Measurements from ENCODE around the gene RAB20. TPM values are rescaled to one million over a fixed set of nuclear protein-coding genes. Genes with fewer than 3 reads are reported as not detected.
"Not testable (repeated sequence)": the region's sequence is repeated elsewhere in the genome, so short reads cannot be mapped to it uniquely, and the experiment has no call there.

Gene RAB20, protein sequence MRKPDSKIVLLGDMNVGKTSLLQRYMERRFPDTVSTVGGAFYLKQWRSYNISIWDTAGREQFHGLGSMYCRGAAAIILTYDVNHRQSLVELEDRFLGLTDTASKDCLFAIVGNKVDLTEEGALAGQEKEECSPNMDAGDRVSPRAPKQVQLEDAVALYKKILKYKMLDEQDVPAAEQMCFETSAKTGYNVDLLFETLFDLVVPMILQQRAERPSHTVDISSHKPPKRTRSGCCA
- total RNA-seq = 0.59 and 0.77 TPM in 2 replicates
- long read RNA-seq = 0 reads

- Mint-ChIP-seq H3K36me3 (ENCODE audit: low read depth) (no peaks in the 10 kb centered on the region), H3K4me3 (peak within 1 kb of the TSS; percentile 89), H3K4me1 (peaks cover 9% of the 10 kb centered on the region), H3K27ac (ENCODE audit: unreplicated experiment) (no peak within 1 kb of the TSS), H3K27me3 (ENCODE audit: low read depth) (peaks cover 68% of the 10 kb centered on the region), H3K9me3 (no peaks in the 10 kb centered on the region)
- no peak for TF ChIP-seq CTCF (conservative IDR thresholded peaks at IDR 0.05)
- DNase-seq (ENCODE audit: low read depth, low spot score) = peak; percentile 55
Measured at GRCh38 chr13:110561344-110562035, at the start of gene RAB20. TSS of gene RAB20 (minus strand) at chr13:110561722. CDS start at chr13:110561519, 203 bp downstream.

DNA sequence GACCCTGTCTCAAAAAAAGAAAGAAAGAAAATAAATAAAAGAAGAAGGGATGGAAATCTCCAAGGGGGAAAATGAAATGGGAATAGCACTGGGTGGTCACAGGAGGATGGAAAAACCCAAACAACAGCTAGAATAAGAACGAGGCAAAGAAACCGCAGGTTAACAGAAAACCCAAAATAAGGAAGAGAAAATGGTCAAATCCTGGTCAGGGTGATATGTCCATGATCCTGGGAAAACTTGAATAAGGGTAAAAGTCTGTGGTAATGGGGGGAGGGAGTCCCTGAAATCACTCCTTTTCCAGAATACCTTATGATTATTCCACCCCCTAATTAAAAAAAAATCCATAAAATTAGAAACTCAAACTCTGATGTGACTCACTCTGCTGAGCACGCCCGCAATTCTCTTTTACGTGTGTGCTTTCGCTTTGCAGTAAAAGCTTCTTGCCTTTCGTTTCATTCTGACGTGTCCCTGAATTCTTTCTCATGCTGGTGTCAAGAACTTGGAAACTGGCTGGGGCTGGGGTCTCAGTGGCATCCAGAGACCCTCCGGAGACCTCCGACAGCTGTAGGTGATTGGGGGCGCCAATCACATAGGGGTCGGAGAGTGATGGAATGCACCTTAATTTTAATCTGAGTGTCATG is 49.6 kb upstream of the RAB20 start:
- Mint-ChIP-seq H3K27me3 (ENCODE audit: low read depth) (peaks cover 41% of the 10 kb centered on the region), H3K36me3 (ENCODE audit: low read depth) (peaks cover 10% of the 10 kb centered on the region), H3K4me1 (peaks cover 7% of the 10 kb centered on the region), H3K27ac (ENCODE audit: unreplicated experiment) (no peak overlapping the region), H3K4me3 (no peak overlapping the region), H3K9me3 (peaks cover 10% of the 10 kb centered on the region)
- TF ChIP-seq CTCF (conservative IDR thresholded peaks at IDR 0.05) = no peak
- no peak for DNase-seq (ENCODE audit: low read depth, low spot score)

GRCh38 chr13:110607675-110608224 is 46.2 kb upstream of the RAB20 start:
- Mint-ChIP-seq H3K27me3 (ENCODE audit: low read depth) (peaks cover 26% of the 10 kb centered on the region), H3K36me3 (ENCODE audit: low read depth) (peaks cover 8% of the 10 kb centered on the region), H3K4me3 (no peak overlapping the region), H3K27ac (ENCODE audit: unreplicated experiment) (no peak overlapping the region), H3K9me3 (peaks cover 7% of the 10 kb centered on the region), H3K4me1 (no peaks in the 10 kb centered on the region)
- DNase-seq (ENCODE audit: low read depth, low spot score) = no peak
- TF ChIP-seq CTCF (conservative IDR thresholded peaks at IDR 0.05) = no peak

DNA sequence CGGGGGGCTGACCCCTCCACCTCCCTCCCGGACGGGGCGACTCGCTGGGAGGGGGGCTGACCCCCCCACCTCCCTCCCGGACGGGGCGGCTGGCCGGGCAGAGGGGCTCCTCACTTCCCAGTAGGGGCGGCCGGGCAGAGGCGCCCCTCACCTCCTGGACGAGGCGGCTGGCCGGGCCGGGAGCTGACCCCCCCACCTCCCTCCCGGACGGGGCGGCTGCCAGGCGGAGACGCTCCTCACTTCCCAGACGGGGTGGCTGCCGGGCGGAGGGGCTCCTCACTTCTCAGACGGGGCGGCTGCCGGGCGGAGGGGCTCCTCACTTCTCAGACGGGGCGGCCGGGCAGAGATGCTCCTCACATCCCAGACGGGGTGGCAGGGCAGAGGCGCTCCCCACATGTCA is 44.8 kb upstream of the RAB20 start:
- not testable (repeated sequence) for DNase-seq (ENCODE audit: low read depth, low spot score); H3K4me3 Mint-ChIP-seq; H3K4me1 Mint-ChIP-seq; H3K36me3 Mint-ChIP-seq (ENCODE audit: low read depth); H3K27ac Mint-ChIP-seq (ENCODE audit: unreplicated experiment); H3K9me3 Mint-ChIP-seq
- H3K27me3 Mint-ChIP-seq (ENCODE audit: low read depth) = peaks cover 12% of the 10 kb centered on the region

DNA sequence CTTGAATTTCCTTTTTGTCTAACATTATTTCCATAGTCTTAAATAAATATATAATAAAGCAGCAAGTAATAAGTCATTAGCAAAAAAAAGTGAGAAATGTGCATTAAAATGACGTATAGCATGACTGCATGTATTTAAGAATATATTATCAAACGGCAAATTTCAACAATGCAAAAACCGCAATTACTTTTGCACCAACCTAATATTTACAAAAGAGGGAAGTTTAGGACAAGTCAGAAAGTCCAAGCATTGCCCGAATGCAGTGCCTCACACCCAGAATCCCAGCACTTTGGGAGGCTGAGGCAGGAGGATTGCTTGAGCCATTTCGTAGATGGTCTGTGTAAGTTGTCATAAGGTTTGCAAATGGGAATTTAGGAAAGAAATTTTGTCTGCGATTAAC is 43.6 kb upstream of the RAB20 start:
- H3K27ac Mint-ChIP-seq (ENCODE audit: unreplicated experiment) = no peak overlapping the region
- no peak for TF ChIP-seq CTCF (conservative IDR thresholded peaks at IDR 0.05)
- DNase-seq (ENCODE audit: low read depth, low spot score) = no peak
- H3K9me3 Mint-ChIP-seq = peaks cover 7% of the 10 kb centered on the region
- H3K4me1 Mint-ChIP-seq = peaks cover 7% of the 10 kb centered on the region
- no peak overlapping the region for H3K4me3 Mint-ChIP-seq
- H3K36me3 Mint-ChIP-seq (ENCODE audit: low read depth) = peaks cover 8% of the 10 kb centered on the region
- peaks cover under 1% of the 10 kb centered on the region for H3K27me3 Mint-ChIP-seq (ENCODE audit: low read depth)
